ENCODE results near the gene RXRA.

The RXRA gene

DNA sequence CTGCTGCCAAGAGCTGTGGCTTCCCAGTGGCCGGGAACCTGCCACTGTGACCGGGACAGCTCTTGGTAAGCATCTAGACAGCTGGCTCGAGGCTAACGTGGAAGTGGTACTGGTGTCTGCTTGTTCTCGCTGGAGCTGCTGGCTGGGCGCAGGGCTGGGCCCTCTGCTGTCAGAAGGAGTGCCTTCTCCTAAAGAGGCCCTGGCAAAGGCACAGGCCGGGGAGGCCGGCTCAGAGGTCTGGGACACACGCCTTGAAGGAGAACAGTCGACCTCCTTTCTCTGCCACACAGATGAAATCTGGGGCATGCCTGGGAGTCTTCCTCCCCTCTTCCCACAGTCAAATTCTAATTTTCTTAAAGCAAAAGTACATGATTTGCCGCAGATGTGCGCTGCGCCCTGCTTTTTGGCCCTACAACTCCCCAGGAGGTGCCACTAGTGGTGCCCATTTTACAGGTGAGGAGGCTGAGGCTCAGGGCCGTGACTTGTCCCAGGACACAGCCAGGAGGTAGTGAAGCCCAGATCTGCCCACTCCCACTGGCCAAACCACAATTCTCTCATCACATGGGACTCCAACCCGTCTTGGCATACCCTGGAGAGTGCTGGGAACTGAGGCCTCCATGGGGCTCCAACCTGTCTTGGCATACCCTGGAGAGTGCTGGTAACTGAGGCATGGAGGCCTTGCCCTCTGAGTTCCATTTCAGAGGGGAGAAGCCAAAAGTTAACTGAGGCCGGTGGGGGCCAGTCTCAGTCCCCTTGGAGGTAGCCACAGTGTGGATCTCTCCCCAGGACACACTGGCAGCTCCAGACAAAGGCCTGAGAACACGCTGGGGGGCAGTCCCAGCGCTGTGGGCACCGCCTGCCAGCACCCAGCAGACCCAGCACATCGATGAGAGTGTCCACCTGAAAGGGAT is 12.0 kb upstream of the RXRA start:
- TF ChIP-seq, protein P1, sequence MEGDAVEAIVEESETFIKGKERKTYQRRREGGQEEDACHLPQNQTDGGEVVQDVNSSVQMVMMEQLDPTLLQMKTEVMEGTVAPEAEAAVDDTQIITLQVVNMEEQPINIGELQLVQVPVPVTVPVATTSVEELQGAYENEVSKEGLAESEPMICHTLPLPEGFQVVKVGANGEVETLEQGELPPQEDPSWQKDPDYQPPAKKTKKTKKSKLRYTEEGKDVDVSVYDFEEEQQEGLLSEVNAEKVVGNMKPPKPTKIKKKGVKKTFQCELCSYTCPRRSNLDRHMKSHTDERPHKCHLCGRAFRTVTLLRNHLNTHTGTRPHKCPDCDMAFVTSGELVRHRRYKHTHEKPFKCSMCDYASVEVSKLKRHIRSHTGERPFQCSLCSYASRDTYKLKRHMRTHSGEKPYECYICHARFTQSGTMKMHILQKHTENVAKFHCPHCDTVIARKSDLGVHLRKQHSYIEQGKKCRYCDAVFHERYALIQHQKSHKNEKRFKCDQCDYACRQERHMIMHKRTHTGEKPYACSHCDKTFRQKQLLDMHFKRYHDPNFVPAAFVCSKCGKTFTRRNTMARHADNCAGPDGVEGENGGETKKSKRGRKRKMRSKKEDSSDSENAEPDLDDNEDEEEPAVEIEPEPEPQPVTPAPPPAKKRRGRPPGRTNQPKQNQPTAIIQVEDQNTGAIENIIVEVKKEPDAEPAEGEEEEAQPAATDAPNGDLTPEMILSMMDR (IDR thresholded peaks at IDR 0.05; ENCODE audit: insufficient read depth, low read length, missing control alignments): no peak
- DNase-seq (ENCODE audit: low read depth, low spot score): no peak
- ChIA-PET POLR2A (no interaction called here), CTCF (interaction anchor here (1.2 kb wide), 1 partner anchor 143 kb away, joined by 3 read pairs; no protein-coding TSS in a partner anchor)
- no peak overlapping the region for H3K4me3 ChIP-seq (ENCODE audit: low read depth, low read length)

DNA sequence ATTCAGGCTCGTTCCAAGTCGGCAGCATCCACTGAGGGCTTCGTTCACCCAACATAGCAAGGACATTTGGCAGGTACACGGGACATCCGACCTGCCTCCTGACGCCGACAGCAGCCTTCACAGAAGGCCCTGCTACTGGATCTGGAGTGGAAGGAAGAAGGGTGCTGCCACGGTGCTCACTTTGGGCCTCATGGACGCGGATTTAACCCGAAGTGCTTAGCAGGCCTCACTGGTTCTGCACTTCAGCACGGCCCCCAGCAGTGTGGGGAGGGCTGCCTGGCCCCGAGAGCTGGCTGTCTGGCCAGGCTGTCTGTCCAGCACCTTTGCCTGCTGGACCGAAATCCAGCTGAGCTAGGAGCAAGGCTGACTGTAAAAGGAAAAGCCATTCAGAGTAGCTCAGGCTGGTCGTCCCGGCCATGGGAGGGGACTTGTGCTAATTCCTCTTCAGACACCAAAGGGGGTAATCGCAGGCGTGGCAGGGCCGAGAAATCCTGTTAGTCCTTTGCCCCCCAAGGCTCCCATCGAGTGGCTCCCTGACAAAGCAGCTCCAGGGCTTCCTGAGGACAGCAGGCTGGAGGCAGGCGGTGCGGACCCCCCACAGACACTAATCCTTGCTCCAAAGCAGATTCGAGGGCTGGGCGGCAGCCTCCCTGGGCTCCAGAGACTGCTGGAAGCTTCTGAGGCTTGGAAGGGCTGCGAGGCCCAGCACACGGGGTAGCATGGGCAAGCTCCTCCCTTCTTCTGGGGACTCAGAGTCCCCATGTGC is 11.1 kb upstream of the RXRA start:
- DNase-seq (ENCODE audit: low read depth, low spot score): no peak
- TF ChIP-seq, protein P1 (IDR thresholded peaks at IDR 0.05; ENCODE audit: insufficient read depth, low read length, missing control alignments): no peak
- H3K4me3 ChIP-seq (ENCODE audit: low read depth, low read length): no peak overlapping the region
- ChIA-PET CTCF (interaction anchor here (0.9 to 1.1 kb wide), 2 partner anchors 23 to 144 kb away, joined by 3 to 5 read pairs; no protein-coding TSS in a partner anchor), POLR2A (no interaction called here)

GRCh38 chr9:134315716-134316448 is 10.4 kb upstream of the RXRA start:
- no peak for DNase-seq (ENCODE audit: low read depth, low spot score)
- POLR2A ChIA-PET: no interaction called here
- TF ChIP-seq, protein P1 (IDR thresholded peaks at IDR 0.05; ENCODE audit: insufficient read depth, low read length, missing control alignments): no peak
- CTCF ChIA-PET: interaction anchor here (0.9 to 2.6 kb wide), 3 partner anchors 9 to 145 kb away, joined by 3 to 11 read pairs (median 5); no protein-coding TSS in a partner anchor
- no peak overlapping the region for H3K4me3 ChIP-seq (ENCODE audit: low read depth, low read length)

- no peak for DNase-seq (ENCODE audit: low read depth, low spot score)
- TF ChIP-seq, protein P1 (IDR thresholded peaks at IDR 0.05; ENCODE audit: insufficient read depth, low read length, missing control alignments): peak; percentile 7
- H3K4me3 ChIP-seq (ENCODE audit: low read depth, low read length): peak overlapping the region; percentile 12; the same call in 1 of the 2 replicates
- ChIA-PET CTCF (interaction anchor here (1.1 to 2.6 kb wide), 3 partner anchors 9 to 151 kb away, joined by 3 to 11 read pairs (median 6); no protein-coding TSS in a partner anchor), POLR2A (no interaction called here)
Observed at GRCh38 chr9:134316449-134317160, 9.7 kb upstream of the RXRA start.

GRCh38 chr9:134317400-134317789 is 8.9 kb upstream of the RXRA start:
- TF ChIP-seq, protein P1 (IDR thresholded peaks at IDR 0.05; ENCODE audit: insufficient read depth, low read length, missing control alignments): no peak
- DNase-seq (ENCODE audit: low read depth, low spot score): no peak
- POLR2A ChIA-PET: interaction anchor here (0.6 to 1.7 kb wide), 6 partner anchors 11 to 327 kb away, joined by 3 to 16 read pairs (median 3); no protein-coding TSS in a partner anchor
- H3K4me3 ChIP-seq (ENCODE audit: low read depth, low read length): no peak overlapping the region
- CTCF ChIA-PET: interaction anchor here (1.1 to 2.6 kb wide), 5 partner anchors 10 to 152 kb away, joined by 3 to 11 read pairs (median 6); no protein-coding TSS in a partner anchor
